Brain pericyte (primary cell): ENCODE measurements around the gene CEACAM6.

ENCODE experiments used
- DNase-seq: peaks from one replicate; pipeline ENCODE4 v3.0.0-alpha.2; 2012; ENCODE audit warnings: low read depth, low spot score

Gene CEACAM6

DNA sequence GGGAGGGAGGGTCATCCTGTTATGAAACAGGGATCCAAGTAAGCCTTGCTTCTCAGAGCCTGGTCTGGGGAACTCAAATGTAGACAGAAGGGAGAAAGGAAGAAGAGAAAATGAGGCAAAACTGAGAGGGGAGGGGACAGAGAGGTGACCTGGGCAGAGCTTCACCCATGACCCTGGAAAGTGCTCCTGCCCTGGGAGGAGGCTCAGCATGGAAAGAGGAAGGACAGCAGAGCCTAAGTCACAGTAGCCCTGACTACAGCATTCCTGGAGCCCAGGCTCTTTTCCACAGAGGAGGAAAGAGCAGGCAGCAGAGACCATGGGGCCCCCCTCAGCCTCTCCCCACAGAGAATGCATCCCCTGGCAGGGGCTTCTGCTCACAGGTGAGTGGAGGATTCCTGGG is 41.0 kb downstream of the CEACAM6 start, which contains the start of gene CEACAM3:
Gene CEACAM3, plus strand, starts transcription at position 226 of the 400 bp plus-strand sequence. Its CDS starts 91 bp downstream, at position 317.
- DNase-seq = no peak

DNA sequence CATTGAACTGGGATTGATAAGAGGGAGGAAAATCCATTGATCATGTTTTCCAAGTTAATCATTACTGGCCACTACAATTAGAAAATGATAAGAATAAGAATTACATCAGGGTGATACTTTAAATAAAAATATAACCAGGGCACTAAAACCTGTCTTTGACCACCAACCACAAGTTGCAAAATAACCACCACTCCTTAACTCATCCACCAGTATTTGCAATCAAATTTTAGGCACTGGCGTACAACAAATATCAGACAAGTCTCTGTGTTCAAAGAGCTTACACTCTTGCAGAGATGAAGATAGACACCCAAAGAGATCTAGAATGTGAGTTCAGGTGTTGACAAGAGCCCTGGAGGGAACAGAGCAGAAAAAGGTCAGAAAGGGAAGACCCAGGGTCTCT is 41.6 kb downstream of the CEACAM6 start:
- no peak for DNase-seq

DNA sequence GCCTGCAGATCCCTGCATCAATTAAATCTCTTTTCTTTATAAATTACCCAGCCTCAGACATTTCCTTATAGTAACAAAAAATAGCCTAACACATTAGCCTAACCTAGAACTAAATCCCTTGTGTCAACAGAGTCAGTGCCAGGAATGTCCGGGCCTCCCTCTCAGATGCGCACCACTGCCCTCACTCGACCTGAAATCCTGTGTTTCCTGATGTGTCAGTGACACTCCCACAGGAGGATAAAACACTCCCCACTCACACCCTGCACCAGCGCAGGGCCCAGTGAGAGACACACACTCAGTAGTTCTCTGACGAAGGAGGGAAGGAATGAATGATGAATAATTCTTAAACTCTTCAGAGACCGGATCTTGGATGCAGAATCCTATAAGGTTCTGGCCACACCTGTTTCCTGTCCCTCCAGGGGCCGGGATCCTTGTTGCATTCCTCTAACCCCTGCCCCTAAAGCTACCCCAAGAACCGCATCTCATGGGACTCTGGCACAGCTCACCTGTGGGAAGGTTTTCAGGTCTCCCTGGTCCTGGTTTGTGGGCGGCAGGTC is 44.2 kb downstream of the CEACAM6 start:
- DNase-seq = no peak

DNA sequence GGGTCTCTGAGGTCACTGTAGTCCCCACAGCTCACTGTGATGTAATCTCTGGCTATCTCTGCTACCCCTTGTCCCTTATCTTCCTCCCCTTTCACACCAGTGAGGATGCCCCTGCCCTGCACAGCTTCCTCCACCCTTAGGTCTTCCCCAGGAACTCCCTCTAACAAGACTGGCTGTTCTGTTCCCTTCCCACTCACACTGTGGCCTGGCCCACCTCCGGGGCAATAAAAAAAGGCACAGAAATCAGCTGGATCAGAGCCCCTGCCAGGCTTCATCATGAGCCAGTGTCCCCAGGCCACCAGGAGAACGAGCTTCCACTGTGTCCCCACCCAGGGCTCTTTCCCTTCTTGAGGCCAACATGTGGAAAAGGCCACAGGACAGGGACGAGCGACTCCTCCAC is 45.7 kb downstream of the CEACAM6 start:
- DNase-seq = no peak

DNA sequence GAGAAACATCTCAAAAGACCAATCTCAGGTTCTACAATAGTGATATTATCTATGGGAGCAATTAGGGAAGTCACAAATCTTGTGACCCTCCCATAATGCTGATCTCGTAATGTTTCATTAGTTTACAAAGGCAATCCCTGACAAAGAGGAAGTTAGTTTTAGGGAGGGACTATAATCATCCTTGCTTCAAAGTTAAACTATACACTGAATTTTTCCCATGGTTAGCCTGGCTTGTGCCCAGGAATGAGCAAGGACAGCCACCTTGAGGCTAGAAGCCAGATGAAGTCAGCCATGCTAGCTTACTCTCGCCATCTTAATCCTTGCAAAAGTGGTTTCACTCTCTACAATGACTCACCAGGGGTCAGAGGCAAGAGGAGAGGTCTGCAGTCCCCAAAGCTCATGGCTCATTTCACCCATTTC is 46.5 kb downstream of the CEACAM6 start:
- DNase-seq = no peak

DNA sequence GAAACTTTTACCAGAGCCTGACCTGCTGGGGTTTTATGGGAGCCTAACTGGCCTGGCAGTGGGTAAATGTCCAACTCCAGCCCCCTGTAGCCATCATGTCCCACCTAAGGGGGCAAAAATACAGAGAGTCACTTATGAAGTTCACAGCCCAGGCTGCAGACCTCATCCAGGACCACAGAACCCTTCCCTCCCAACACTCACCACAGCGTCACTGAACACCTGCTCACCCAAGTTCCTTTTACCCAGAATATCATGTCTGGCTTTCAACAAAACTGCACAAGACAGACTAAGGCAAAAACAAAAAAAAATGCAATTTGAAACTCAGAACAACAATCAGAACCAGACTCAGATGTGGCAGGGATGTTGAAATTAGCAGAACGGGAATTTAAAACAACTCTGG is 47.4 kb downstream of the CEACAM6 start:
- DNase-seq = no peak

DNA sequence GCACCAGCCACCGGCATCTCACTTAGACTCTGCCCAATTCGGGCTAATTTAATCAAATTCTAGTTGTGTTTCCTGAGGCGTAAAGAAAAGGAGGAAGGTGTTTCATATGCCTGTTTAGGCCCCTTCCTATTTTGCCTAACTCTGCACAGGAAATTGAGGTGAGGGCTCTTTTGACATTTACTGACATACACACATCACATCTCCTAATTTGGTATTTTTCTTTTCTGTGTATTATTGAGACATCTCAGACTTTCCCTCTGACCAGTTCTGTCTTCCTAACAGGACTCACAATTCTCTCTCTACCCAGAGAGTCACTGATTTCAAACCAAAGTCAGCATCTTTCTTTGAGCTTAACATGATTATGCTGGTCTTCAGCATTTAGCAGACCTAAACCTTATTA is 49.0 kb downstream of the CEACAM6 start:
- DNase-seq = no peak

DNA sequence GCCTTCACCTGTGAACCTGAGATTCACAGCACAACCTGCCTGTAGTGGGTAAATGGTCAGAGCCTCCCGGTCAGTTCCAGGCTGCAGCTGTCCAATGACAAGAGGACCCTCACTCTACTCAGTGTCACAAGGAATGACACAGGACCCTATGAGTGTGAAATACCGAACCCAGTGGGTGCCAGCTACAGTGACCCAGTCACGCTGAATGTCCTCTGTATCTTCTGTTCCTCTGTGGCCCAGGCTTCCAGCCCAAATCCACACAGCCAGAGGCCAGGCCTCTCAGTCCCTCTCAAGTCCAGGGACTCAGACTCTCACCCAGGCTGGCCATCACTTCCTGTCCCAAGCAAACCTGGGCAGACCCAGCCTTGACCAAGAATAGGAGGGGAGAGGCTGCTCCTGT is 51.8 kb downstream of the CEACAM6 start:
- DNase-seq = no peak

DNA sequence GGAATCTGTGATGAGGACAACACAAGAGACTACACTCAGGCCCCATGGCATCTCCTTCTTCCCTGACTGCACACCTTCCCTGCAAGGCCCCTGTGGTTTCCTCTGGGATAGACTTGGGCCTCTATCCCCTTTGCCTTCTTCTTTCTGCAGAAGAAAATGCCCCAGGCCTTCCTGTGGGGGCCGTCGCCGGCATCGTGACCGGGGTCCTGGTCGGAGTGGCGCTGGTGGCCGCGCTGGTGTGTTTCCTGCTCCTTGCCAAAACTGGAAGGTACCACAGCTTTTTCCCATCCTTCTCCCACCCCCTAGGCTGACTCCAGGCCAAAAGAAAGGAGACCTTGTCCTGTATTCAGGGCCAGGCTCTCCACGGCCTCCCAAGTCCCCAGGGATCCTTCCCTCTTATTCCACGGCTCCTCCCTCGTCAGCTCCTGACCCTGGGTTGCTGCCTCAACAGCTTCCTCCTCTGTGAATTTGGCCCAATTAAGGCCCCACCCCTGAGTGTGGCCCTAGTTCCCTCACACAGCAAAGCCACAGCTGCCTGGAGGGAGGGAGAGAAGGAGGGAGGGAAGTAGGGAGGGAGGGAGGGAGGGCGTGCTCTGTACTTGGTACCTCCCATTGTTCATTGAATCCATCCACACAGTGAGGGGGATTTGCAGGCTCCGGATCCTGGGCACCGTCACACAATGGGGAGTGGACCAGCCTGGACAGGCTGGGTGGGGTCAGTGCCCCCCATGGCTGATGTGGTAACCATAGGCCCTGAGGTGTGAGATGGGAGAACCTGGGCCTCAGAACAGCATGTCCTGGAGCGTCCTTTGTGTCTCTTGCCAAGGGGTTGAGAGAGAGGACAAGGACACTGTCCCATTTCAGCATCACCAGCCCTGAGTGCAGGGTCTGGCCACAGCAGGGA is 53.6 kb downstream of the CEACAM6 start:
- DNase-seq = no peak

DNA sequence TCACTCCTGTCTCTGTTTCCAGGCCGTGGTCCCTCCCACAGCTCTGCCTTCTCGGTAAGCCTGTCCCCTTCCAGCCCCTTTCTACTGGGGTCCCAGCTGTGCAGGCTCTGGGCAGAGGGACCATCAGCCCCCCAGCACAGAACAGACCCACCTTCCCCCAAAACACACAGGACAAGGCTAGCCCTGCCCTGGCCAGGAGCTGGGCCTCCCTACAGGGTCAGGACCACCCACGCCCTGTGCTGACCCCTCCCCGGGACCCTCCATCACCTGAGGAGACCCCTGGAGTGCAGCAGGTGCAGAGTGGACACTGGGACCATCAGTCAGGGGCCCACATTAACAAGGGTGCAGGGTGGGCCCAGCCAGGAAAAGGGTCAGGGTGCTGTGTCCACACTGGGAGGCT is 55.0 kb downstream of the CEACAM6 start:
- no peak for DNase-seq

DNA sequence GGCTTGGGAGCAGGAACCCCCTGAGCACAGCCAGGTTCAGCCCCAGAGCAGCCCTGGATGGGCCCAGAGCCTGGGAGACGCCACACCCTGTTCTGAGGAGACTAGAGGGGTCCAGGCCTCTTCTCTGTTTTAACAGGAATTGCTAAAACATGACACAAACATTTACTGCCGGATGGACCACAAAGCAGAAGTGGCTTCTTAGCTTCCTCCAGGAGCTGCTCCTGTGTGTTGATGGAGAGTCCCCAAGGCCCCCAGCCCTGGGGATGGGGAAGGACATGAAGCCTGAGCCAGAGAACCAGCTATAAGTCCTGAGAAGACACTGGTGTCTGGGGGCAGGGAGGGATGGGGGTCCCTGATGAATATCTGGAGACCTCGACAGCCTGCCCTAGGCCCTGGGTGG is 55.7 kb downstream of the CEACAM6 start:
- DNase-seq = no peak

DNA sequence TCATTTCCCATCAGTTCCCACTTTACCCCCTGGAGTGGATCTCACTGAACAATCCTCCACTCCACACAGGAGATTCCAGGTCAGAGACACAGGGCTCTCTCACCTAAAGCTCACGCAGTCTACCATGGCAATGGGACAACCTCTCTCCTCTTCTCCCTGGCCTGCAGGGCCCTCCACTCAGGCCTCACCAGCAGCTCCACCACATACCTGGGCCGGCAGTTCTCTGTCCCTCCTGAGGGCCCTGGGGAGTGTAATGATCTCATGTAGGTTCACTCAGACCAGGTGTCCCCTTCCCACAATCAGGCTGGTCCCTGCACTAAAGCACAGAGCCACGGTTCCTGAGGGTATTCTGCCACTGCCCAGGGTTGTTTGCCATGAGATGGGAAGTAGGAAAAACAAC is 56.7 kb downstream of the CEACAM6 start:
- DNase-seq = no peak

DNA sequence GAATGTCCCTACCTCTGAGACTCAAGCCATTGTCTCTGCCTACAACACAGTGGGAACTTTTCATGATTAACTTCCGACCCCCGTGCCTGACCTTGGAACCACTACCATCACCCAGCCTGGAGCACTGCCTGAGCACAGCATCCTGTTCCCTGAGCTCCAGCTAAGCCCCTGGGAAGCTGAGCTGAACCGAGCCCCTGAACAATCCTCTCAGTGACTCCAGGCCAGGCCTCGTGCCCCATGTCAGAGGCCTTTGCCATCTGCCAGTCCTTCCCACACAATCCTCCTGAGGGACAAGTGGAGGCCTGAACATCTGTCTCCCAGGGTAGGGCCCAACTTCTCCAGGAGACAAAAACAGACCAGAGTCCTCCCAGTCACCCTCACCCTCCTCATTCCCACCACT is 58.6 kb downstream of the CEACAM6 start:
- no peak for DNase-seq

DNA sequence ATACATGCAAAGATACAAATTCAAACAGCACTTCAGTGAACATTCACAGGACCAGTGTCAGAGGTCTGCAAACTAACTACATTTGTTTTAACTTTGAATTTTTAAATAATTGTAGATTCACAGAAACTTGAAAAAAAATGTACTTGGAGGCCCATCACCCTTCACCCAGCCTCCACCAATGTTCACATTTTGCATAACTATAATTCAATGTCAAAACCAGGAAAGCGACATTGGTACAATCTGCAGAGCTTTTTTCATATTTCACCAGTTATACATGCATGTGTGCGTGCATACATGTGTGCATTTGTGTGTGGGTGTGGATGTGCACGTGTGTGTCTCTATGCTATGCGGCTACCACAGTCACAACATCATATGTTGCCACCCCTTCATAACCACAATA is 60.0 kb downstream of the CEACAM6 start:
- DNase-seq = no peak

DNA sequence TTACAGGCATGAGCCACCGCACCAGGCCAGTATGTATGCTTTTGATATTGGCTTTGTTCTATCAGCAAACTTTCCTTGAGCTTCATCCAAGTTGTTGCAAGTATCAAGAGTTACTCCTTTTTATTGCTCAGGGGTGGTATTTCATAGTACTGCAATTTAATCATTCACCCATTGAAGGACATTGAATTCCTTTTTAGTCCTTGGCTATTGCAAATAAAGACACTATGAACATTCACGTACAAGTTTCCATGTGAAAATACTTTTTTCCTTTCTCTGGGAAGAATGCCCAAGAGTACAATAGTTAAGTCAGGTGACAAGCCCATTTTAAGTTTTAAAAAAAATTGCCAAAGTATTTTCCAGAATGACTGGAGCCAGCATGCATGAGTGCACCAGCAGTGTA is 61.4 kb downstream of the CEACAM6 start:
- no peak for DNase-seq

DNA sequence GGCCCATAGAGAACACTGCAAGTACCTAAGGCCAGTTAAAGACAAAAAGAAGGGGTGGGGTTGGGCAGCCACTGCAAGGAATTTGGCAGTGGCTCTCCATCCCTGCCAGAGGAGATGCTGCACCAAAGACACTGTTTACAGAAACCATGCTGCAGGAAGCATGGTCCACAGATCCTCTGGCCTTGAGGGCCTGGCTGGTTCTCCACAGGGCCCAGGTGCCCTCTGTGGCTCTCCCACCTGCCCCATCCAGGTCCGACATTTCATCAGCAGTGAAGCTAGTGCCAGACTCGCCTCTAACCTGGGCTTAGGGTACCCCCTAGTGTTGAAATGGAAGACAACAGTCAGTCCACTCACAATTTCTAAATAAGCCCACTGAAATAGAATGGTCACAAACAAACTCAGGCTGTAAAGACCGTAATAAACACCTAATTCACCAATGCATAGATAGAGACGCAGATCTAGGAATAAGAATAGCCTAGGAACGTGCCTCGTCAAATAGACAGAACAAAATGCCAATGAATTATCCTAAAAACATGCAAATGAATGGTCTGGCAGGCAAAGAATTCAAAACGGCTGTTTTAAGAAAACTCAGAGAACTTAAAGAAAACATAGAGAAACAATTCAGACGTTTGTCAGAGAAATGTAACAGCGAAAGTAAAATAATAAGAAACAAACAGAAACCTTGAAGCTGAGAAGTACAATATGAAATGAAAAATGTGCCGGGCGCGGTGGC is 65.8 kb downstream of the CEACAM6 start:
- no peak for DNase-seq
